Measurements from ENCODE around the gene NLGN1.

The NLGN1 gene

DNA sequence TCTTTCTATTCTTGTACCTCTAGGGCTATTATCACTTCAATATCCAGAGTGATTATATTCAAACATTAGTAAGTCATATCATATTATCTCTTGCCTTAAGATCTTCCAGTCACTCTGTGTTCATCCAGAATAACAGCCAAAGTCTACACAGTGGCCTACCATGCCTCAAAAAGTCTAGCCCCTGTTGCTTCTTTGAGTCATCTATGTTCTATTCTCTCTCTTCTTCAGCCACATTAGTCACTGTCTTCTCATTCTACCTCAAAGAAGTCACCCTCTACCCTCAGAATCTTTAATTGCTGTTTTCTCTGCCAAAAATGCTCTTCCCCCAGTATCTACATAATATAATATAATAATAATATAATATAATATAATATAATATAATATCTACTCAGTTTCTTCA, 356.0 kb downstream of the NLGN1 start:
- Histone ChIP-seq H3K27me3 (ENCODE audit: control insufficient read depth, insufficient read depth, low read length) (no peaks in the 10 kb centered on the region), H3K4me1 (ENCODE audit: control insufficient read depth, insufficient read depth, low read length) (peaks cover 4% of the 10 kb centered on the region; the same call in 1 of the 2 replicates), H3K9me3 (ENCODE audit: control insufficient read depth, insufficient read depth, low read depth, low read length) (no peaks in the 10 kb centered on the region), H3K4me3 (ENCODE audit: low read depth, low read length) (no peak overlapping the region), H3K36me3 (ENCODE audit: control insufficient read depth, insufficient read depth, low read length) (no peaks in the 10 kb centered on the region), H3K27ac (ENCODE audit: low read depth, low read length) (no peak overlapping the region), H3K9ac (ENCODE audit: low read length) (no peak overlapping the region)

DNA sequence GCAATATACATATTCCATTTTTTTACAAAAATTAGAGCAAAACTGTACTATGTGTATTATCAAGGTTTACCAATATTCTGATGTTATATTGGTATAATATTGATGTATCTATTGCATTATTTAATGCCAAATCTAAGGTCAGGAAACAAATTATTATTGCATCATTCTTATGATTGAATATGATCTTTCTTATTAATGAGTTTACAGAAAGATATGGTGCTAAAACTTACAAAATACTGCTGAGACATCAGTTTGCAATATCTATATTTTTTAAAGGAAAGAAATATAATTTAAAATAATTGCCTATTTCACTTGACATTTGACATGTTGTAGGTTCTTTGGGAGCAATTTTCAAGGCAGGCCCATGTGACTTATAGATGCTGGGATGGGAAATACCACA, 357.6 kb downstream of the NLGN1 start:
- Histone ChIP-seq H3K36me3 (ENCODE audit: control insufficient read depth, insufficient read depth, low read length) (no peaks in the 10 kb centered on the region), H3K4me3 (ENCODE audit: low read depth, low read length) (no peak overlapping the region), H3K27ac (ENCODE audit: low read depth, low read length) (no peak overlapping the region), H3K9ac (ENCODE audit: low read length) (no peak overlapping the region), H3K27me3 (ENCODE audit: control insufficient read depth, insufficient read depth, low read length) (no peaks in the 10 kb centered on the region), H3K4me1 (ENCODE audit: control insufficient read depth, insufficient read depth, low read length) (peaks cover 4% of the 10 kb centered on the region; the same call in 1 of the 2 replicates), H3K9me3 (ENCODE audit: control insufficient read depth, insufficient read depth, low read depth, low read length) (no peaks in the 10 kb centered on the region)

DNA sequence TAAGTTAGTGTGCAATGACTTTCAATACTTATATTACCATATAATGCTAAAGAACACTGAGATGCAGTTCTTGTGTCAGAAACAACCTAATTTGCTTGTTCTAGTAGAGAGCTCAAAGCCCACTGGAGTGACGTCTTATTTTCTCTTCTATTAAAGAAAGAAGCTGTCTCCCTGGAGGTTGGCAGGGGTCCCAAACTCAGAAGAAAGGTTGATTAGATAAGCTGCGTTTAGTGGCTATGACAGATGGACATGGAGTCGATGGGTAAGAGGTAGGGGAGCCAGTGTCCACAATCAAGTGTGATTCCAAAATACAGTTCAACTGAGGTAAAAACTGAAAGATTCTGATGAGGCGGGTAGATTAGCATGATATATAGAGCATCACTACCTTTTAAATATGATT, 363.6 kb downstream of the NLGN1 start:
- Histone ChIP-seq H3K27me3 (ENCODE audit: control insufficient read depth, insufficient read depth, low read length) (no peaks in the 10 kb centered on the region), H3K4me3 (ENCODE audit: low read depth, low read length) (no peak overlapping the region), H3K9ac (ENCODE audit: low read length) (no peak overlapping the region), H3K36me3 (ENCODE audit: control insufficient read depth, insufficient read depth, low read length) (no peaks in the 10 kb centered on the region), H3K4me1 (ENCODE audit: control insufficient read depth, insufficient read depth, low read length) (no peaks in the 10 kb centered on the region), H3K9me3 (ENCODE audit: control insufficient read depth, insufficient read depth, low read depth, low read length) (no peaks in the 10 kb centered on the region), H3K27ac (ENCODE audit: low read depth, low read length) (no peak overlapping the region)

DNA sequence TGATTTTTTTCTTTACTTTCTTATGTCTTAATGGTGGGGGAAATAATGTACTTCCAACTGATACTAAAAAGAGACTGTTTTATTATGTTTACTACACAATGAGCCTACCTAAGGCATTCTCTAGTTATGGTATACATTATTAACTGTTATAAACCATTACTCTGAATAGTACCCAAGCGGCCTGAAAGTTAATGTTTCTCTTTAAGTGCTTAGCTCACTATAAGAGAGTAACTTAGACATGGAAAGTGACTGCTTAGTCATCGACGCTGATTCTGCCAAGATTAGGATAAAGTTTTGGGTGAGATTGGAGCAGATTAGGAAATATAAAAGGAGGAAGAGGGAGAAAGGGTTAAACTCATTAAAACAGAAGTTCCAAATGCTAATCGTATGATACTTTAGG, 365.0 kb downstream of the NLGN1 start:
- H3K36me3 ChIP-seq (ENCODE audit: control insufficient read depth, insufficient read depth, low read length): no peaks in the 10 kb centered on the region
- no peaks in the 10 kb centered on the region for H3K27me3 ChIP-seq (ENCODE audit: control insufficient read depth, insufficient read depth, low read length)

DNA sequence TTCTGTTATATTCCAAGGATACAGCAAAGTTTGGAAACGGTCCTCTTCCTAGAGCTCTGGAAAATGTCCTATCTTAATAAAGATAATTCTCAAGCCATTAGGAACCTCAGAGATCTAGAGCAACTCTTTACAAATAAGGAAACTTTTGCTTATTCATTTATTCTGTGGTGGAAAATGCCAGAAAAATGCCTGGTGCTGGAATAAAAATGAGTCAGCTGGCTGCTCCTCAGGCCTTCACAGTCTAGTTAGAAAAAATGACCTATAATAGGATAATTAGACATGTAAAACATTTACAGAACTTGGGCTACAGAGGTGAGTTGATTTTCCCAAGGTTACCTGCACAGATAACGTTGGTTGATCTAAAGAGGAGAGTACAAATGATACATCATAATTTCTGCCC, 372.5 kb downstream of the NLGN1 start:
- peaks cover 8% of the 10 kb centered on the region; the same call in 1 of the 2 replicates for H3K4me1 ChIP-seq (ENCODE audit: control insufficient read depth, insufficient read depth, low read length)
- no peak overlapping the region for H3K9ac ChIP-seq (ENCODE audit: low read length)
- no peak overlapping the region for H3K4me3 ChIP-seq (ENCODE audit: low read depth, low read length)

More for the DNA sequence above, 365.0 kb downstream of the NLGN1 start:
- H3K9me3 ChIP-seq (ENCODE audit: control insufficient read depth, insufficient read depth, low read depth, low read length): no peaks in the 10 kb centered on the region
- H3K4me3 ChIP-seq (ENCODE audit: low read depth, low read length): no peak overlapping the region
- no peaks in the 10 kb centered on the region for H3K4me1 ChIP-seq (ENCODE audit: control insufficient read depth, insufficient read depth, low read length)
- no peak overlapping the region for H3K27ac ChIP-seq (ENCODE audit: low read depth, low read length)
- H3K9ac ChIP-seq (ENCODE audit: low read length): no peak overlapping the region

DNA sequence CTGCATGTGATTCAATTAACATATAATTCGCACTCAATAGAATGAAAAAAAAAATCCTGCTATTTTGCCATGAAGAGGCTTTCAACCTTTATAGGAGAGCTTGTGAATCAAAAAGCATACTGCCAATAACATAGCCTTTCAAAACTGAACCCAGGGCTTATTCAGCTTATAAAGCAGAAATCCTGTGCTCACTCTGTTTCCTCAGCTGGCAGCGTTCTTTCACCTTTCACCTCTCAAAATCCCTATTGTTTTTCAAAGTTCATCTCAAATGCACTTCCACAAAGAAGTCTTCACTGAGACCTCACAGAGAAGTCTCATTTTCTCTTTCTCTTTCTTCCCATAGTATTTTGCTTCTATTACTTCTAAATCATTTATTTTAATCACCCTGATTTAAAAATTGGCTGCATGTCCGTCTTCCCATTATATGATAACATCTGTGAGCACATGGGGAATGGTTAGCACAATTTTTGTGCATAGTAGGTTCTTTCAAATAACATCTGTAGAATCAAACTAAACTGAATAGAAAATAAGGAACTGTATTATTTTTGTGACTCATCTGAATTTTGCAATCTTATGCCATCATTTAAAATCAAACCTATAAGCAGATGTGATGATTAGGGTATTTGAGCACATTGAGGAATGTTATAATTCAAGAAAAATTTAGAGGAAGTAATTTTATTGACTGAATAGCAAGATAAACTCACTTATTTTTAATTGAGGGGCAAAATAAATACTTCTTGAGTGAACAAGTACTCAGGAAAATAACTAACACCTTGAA, 373.4 kb downstream of the NLGN1 start:
- no peak overlapping the region for H3K4me3 ChIP-seq (ENCODE audit: low read depth, low read length)
- no peaks in the 10 kb centered on the region for H3K27me3 ChIP-seq (ENCODE audit: control insufficient read depth, insufficient read depth, low read length)
- H3K9ac ChIP-seq (ENCODE audit: low read length): no peak overlapping the region
- H3K36me3 ChIP-seq (ENCODE audit: control insufficient read depth, insufficient read depth, low read length): no peaks in the 10 kb centered on the region
- H3K4me1 ChIP-seq (ENCODE audit: control insufficient read depth, insufficient read depth, low read length): peaks cover 8% of the 10 kb centered on the region; the same call in 1 of the 2 replicates
- H3K9me3 ChIP-seq (ENCODE audit: control insufficient read depth, insufficient read depth, low read depth, low read length): no peaks in the 10 kb centered on the region
- peak overlapping the region; percentile 33; the same call in 1 of the 2 replicates for H3K27ac ChIP-seq (ENCODE audit: low read depth, low read length)

More for the DNA sequence above, 372.5 kb downstream of the NLGN1 start:
- Histone ChIP-seq H3K36me3 (ENCODE audit: control insufficient read depth, insufficient read depth, low read length) (no peaks in the 10 kb centered on the region), H3K27ac (ENCODE audit: low read depth, low read length) (no peak overlapping the region), H3K9me3 (ENCODE audit: control insufficient read depth, insufficient read depth, low read depth, low read length) (no peaks in the 10 kb centered on the region), H3K27me3 (ENCODE audit: control insufficient read depth, insufficient read depth, low read length) (no peaks in the 10 kb centered on the region)

DNA sequence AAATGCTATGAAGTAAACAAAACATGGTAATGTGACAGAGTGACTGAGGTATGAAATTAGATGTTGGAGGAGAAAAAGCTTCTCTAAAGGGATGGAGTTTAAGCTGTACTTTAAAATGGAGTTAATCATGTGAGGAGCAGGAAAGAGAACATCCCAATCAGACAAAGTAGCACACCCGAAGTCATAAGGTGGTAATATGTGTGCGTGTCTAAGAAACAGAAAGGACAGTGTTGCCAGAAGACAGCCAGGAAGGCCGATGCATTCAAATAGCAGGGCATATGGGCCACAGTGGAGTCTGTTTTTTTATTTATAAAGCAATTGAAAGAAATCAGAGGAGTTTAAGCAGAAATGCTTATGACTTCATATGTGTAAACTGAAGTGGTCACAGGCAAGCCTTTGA, 376.3 kb downstream of the NLGN1 start:
- Histone ChIP-seq H3K4me3 (ENCODE audit: low read depth, low read length) (no peak overlapping the region), H3K27me3 (ENCODE audit: control insufficient read depth, insufficient read depth, low read length) (no peaks in the 10 kb centered on the region), H3K27ac (ENCODE audit: low read depth, low read length) (no peak overlapping the region), H3K9me3 (ENCODE audit: control insufficient read depth, insufficient read depth, low read depth, low read length) (no peaks in the 10 kb centered on the region), H3K36me3 (ENCODE audit: control insufficient read depth, insufficient read depth, low read length) (no peaks in the 10 kb centered on the region), H3K4me1 (ENCODE audit: control insufficient read depth, insufficient read depth, low read length) (peaks cover 8% of the 10 kb centered on the region; the same call in 1 of the 2 replicates), H3K9ac (ENCODE audit: low read length) (no peak overlapping the region)

DNA sequence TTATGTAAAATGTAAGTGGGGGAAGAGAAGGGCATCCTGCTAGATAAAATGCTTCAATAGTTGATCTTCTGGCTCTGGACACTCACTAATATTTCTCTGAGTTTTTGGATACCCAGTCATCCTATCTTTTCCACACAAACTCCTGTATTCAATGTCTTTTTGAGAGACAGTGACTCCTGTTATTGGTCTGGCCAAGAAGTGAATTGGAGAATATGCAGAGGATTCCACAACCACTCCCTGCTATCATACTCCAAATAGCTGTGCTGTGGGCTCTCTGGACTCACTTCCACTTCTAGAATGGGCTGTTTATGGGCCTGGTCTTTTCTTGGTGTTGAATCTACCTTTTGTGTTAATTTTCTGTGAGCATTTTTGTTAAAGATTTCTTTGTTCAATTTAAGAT, 376.8 kb downstream of the NLGN1 start:
- Histone ChIP-seq H3K36me3 (ENCODE audit: control insufficient read depth, insufficient read depth, low read length) (no peaks in the 10 kb centered on the region), H3K9ac (ENCODE audit: low read length) (no peak overlapping the region), H3K27me3 (ENCODE audit: control insufficient read depth, insufficient read depth, low read length) (no peaks in the 10 kb centered on the region), H3K4me1 (ENCODE audit: control insufficient read depth, insufficient read depth, low read length) (peaks cover 8% of the 10 kb centered on the region; the same call in 1 of the 2 replicates), H3K27ac (ENCODE audit: low read depth, low read length) (no peak overlapping the region), H3K9me3 (ENCODE audit: control insufficient read depth, insufficient read depth, low read depth, low read length) (no peaks in the 10 kb centered on the region), H3K4me3 (ENCODE audit: low read depth, low read length) (no peak overlapping the region)

DNA sequence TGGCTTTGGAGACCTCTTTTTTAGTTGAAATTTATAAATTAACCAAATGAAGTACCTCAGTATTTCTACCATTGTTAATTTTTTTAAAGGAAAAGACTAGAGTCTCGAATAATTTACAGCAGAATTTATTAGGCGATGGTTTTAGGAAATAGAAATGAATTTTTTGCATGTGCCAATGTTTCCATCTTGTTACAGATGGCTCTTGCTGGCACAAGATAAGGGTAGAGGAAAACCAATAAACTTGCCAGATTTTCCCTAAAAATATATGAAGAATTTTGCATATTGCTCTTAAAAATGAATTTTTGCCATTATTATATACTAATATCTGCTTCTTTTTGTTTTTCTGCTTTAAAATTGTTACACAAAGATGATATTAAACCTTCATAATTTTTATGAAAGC, 380.7 kb downstream of the NLGN1 start:
- Histone ChIP-seq H3K27me3 (ENCODE audit: control insufficient read depth, insufficient read depth, low read length) (no peaks in the 10 kb centered on the region), H3K4me3 (ENCODE audit: low read depth, low read length) (no peak overlapping the region), H3K36me3 (ENCODE audit: control insufficient read depth, insufficient read depth, low read length) (no peaks in the 10 kb centered on the region), H3K9me3 (ENCODE audit: control insufficient read depth, insufficient read depth, low read depth, low read length) (no peaks in the 10 kb centered on the region), H3K27ac (ENCODE audit: low read depth, low read length) (no peak overlapping the region), H3K4me1 (ENCODE audit: control insufficient read depth, insufficient read depth, low read length) (no peaks in the 10 kb centered on the region), H3K9ac (ENCODE audit: low read length) (no peak overlapping the region)

DNA sequence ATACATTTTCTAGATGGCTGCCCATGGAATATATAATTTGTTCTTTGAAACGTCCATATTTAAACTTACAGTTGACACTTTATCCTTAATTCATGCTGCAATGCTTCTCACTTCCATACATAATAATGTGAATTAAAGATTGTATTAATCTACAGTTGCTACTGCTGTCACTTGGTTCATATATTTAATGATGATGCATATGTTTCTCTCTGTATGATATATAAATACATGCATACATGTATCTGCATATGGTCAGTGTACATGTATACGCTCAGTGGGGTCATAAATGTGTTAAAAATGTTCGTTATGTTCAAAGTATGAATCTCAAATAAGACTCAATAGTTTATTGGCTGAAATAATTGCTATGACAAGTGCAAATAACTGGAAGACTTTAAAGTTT, 382.5 kb downstream of the NLGN1 start:
- Histone ChIP-seq H3K4me1 (ENCODE audit: control insufficient read depth, insufficient read depth, low read length) (peaks cover 7% of the 10 kb centered on the region; the same call in 1 of the 2 replicates), H3K36me3 (ENCODE audit: control insufficient read depth, insufficient read depth, low read length) (no peaks in the 10 kb centered on the region), H3K4me3 (ENCODE audit: low read depth, low read length) (no peak overlapping the region), H3K9me3 (ENCODE audit: control insufficient read depth, insufficient read depth, low read depth, low read length) (no peaks in the 10 kb centered on the region), H3K27me3 (ENCODE audit: control insufficient read depth, insufficient read depth, low read length) (no peaks in the 10 kb centered on the region), H3K9ac (ENCODE audit: low read length) (no peak overlapping the region), H3K27ac (ENCODE audit: low read depth, low read length) (no peak overlapping the region)

DNA sequence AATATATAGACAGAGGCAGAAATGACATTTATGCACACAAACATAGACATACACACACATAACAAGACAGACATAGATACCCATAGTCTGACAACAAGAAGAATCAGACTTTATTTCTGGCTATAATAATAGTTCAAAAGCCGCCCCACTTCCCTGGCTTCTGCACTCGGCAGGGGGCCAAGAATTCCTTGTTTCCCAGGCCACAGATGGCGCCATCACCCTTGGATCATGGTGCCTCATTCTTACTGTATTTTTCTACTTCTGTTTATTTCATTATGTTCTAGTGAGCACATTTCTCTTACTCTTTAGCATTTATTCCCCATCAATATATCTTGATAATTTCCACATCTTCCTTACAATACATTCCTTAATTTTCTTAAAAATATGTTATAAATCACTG, 387.5 kb downstream of the NLGN1 start:
- Histone ChIP-seq H3K27ac (ENCODE audit: low read depth, low read length) (no peak overlapping the region), H3K4me3 (ENCODE audit: low read depth, low read length) (no peak overlapping the region), H3K9me3 (ENCODE audit: control insufficient read depth, insufficient read depth, low read depth, low read length) (no peaks in the 10 kb centered on the region), H3K36me3 (ENCODE audit: control insufficient read depth, insufficient read depth, low read length) (no peaks in the 10 kb centered on the region), H3K4me1 (ENCODE audit: control insufficient read depth, insufficient read depth, low read length) (peaks cover 7% of the 10 kb centered on the region; the same call in 1 of the 2 replicates), H3K9ac (ENCODE audit: low read length) (no peak overlapping the region), H3K27me3 (ENCODE audit: control insufficient read depth, insufficient read depth, low read length) (no peaks in the 10 kb centered on the region)

Measured in HUES6 (cell line).